HTR-8/SVneo (cell line): ENCODE measurements around the gene NFYC.

Experiments used
- DNase-seq: peaks from one replicate; pipeline ENCODE4 v3.0.0; 2011; ENCODE audit warnings: low spot score, mixed read lengths; ENCODE audit not compliant: insufficient read length
- FAIRE-seq: peaks from 2 replicates; lab custom pipeline; 2011; peaks lifted over from hg19 to GRCh38; lab: Jason Lieb, UNC

The NFYC gene

DNA sequence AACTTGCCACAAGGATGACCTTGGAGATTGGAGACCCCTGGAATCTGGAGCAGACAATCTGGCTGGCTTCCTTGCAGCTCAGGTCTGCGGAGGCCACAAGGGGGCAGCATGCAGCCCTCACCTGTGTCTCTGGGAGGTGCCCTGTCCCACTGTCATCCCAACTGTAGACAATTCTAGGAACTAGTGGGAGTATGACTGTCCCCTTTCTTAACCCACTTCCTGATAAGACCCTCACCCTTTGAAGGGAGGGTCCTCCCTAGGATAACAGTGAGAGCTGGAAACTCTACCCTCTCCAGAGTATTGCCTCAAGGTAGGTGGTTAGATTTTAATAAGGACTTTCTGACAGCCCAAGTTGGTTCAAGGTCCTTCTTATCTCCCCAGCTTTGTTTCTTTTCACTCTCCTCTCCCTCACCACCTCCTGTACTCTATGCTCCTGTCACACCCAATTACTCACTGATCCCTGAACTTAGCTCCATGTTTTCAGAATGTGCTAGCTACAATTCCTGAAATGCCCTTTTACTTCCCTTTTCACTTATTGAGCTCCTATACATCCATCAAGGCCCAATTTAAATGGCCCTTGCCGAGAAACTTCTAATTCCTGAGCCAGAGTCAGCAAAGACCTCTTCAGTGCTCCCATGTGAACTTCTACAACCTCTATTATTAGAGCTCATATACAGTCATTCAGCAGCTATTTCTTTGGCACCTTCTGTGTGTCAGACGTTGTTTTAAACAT is 82.9 kb downstream of the NFYC start:
- FAIRE-seq, result no peak
- peak; percentile 48 for DNase-seq

DNA sequence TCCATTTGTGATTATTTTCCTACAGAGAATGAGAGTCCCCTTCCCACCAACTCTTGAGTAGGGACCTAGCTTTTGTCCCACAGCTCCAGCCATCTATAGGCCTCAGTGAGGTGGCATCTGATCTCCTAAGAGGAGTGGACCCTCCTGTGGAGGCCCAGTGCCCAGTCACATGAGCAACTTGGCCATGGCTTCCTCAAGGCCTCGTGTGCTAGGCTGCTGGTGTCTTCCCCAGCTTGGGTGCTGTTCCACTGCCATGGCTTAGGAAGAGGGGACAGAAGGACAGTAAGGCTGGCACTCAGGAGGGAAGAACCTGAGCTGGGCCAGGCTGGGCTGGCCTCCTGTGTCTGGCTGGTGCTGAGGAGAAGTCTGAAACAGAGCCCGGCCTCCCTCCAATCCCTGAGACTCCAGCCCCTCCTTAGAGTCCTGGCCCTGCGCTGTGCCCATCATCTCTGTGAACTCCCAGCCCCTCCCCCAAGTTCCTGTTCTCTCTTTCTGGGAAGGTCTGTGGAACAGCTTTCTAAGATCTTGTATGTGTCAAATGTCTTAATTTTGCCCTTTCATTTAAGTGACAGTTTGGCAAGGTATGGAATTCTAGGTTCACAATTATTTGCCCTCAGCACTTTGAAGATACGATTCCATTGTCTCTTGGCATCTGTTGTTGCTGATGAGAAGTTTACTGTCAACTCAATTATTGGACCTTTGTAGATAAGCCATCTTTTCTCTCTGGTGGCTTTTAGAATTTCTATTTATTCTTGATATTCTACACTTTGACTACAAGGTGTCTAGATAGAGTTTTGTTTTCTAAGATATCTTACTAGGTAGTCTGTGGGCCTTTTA is 85.0 kb downstream of the NFYC start:
- DNase-seq, result no peak
- no peak for FAIRE-seq

DNA sequence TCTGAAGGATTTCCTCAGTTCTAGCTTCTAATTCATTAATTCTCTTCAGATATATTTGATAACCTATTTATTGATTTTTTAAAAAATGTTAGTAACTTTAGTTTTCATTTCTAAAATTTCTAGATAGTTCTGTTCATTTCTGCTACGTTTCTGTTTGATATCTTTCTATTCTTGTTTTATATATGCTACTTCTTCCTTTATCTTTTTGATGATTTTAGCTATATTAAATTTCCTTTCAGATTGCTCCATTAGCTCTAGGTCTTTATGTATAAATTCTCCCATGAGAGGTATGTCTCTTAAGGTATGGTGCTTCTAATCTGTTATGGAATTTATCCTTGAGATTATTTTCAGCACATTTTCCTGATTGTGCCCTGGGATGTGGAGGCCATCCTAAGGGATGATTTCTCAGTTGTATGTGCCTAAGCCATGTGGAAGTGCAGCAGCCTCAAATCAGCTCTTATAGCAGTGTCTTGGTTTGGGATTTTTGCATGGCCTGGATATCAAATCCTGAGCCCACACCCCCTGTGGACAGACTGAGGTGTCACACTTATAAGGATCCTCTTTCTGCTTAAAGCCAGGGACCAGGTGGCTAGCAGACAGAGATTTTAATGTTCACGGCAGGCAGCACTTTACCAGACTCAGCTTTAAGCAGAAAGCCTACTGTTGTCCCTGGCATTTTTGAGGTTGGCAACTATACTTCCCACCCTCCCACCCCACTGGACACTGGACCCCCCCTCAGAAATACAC is 85.9 kb downstream of the NFYC start:
- no peak for DNase-seq
- FAIRE-seq, result no peak

DNA sequence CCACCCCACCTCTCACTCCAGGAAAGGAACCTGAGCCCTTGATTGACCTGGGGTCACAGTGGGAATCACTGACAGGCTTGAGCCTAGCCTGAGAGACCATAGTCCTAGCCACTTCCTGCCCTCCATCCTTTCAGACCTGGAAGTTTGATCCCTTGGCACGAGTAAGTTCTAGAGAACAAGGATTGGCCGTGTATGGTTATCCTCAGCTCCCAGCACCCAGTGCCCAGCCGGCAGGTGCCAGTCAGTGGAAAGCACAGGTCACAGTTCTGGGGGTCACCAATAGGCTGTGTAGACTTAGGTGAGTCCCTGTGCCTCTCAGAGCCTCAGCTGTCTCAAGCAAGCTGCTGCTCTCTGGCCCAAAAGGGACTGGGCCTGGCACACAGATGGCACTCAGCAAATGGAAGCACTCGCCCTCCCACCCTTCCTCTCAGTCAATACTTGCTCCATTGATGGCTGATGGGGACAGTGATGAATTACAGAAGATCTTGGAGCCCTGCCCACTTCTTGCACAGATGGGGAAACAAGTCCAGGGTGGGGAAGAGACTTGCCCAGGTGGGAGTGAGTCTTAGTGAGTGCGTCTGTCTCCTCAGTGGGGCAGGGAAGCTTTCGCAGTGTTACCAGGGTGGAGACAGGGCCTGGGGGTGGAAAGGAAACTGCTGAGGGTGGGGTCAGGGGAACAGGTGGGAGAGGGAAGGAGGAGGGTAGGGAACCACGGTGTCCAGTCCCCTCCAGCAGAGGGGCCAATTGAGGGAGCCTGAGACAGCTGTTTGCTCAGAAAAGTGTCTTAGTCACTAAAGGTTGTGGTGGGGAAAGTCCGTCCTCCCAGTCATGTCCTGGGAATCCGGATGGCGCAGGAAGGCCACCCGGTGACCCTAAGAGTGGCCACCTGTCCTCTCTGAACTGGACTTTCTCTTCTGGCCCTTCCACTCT is 89.4 kb downstream of the NFYC start:
- no peak for FAIRE-seq
- DNase-seq, result no peak

DNA sequence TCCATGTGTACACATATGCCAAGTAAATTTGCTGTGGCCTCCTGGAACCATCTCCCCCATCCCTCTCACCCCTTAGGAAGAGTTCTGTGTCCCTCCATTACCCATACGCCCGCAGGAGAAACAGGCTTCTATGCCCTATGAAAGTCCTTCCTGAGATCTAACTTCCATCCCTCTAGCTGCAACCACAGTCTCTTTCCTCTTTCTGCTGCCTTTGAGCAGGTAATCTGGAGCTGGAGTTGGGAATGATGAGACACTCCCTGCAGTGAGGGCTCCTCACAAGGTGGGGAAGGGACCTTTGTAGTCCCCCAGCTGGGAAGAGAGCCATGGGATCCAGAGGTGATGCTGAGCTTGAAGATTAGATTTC is 90.1 kb downstream of the NFYC start:
- DNase-seq (no peak), FAIRE-seq (no peak)

DNA sequence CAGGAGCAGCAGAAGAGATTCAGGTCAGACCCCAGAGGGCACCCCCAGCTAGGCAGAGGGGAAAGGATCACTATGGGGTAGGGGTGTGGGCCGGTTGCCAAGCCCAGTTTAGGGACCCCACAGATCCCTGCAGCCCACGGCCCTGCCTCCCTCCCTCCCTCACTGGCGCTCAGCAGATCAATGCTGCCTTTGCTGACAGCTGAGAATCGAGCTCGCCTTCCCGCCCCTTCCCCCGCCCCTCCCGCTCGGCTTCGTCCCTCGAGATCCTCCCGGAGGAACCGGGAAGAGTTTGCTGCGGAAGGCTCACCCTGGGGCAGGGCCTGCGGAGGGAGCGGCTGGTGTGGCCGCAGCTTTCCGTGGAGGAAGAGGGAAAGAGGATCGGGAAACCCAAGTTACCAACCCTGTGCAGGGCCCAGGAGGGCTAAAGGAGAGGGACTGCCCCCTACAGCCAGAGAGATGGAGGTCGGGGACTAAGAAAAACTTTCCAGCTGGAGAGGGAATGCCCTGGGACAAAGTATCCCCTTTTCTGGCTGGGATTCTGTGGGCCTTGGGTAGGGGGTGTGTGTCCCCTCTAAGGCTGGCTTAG is 91.0 kb downstream of the NFYC start:
- DNase-seq, result no peak
- FAIRE-seq, result no peak

DNA sequence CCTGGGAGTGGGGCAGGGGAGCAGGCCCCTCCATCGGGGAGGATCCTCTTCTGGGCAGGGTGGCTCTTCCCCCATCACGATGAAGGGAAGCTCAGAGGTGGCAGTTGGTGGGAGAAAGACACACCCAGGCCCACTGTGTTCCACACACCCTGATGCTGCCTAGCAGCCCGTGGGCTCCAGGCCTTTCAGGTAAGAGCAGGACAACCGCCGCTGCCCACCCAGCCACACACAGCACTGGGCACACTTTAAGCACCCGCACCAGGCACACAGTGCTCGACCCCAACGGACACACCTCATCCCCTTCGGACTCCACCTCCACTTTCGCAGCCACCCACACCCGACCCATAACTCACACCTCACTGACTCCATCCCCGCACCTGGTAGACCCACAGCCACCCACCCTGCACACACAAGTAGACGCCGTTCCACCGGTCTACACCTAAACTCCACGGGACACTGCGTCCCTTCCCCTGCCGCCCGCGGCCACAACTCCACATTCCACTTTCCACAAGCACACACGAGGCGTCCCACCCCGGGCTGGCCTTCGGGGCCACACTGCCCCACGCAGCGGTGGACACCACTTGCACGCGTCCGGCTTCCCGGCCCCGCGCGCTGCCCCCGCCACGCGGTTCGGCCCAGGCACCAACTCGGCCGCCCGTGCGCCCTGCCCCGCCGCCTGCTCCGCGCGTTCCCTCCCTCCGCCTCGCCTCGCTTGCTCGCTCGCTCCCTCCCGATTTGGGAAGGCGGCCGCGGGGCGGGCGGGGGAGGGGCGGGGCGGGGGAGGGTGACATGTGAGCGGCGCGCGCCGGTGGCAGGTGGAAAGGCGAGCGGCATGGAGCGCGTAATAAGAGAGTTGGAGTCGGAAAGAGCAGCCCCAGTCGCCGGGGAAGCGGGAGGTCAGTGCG is 91.7 kb downstream of the NFYC start, which contains the start of gene KCNQ4:
TSS of gene KCNQ4 (plus strand) at position 787 of the 905 bp plus-strand sequence. CDS start 307 bp downstream, outside the sequence.
- FAIRE-seq, result peak; percentile 73

DNA sequence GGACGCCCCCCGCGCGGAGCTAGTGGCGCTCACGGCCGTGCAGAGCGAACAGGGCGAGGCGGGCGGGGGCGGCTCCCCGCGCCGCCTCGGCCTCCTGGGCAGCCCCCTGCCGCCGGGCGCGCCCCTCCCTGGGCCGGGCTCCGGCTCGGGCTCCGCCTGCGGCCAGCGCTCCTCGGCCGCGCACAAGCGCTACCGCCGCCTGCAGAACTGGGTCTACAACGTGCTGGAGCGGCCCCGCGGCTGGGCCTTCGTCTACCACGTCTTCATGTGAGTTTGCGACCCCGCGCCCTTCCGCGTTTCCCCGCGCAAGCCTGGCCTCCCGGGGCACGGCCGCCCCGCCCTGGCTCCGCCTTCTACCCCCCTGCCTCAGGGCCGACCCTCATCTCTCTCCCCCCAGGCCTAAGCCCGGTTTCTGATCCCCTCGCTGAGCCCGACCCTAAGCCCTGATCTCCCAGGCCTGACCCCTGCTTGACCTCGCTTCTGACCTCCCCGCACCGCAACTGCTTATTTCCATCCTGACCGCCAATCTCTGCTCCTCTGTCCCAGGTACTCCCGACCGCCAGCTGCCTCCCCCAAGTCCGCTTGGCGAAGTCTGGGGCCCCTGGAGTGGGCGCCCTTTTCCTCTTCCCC is 92.8 kb downstream of the NFYC start:
- FAIRE-seq (no peak), DNase-seq (no peak)

More for the DNA sequence above, 91.7 kb downstream of the NFYC start, which contains the start of gene KCNQ4:
- no peak for DNase-seq

DNA sequence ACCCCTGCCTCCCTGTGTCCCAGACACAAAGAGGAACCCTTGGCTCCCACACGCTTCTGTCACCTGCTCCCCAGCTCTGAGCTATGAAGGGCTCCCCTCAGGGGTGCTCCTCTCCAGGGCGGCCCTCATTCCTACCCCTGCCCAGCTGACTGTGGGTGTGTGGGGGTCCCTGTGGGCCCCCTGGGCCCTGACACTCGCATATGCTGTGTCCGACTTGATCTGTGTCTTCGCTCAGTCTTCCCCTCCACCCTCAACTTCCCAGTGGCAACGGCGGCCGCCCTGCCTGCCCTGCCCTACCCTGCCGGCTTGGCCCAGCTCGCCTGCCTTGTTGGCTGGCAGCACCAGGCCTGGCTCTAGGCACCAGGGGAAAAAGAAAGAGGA is 93.3 kb downstream of the NFYC start:
- no peak for FAIRE-seq
- no peak for DNase-seq

DNA sequence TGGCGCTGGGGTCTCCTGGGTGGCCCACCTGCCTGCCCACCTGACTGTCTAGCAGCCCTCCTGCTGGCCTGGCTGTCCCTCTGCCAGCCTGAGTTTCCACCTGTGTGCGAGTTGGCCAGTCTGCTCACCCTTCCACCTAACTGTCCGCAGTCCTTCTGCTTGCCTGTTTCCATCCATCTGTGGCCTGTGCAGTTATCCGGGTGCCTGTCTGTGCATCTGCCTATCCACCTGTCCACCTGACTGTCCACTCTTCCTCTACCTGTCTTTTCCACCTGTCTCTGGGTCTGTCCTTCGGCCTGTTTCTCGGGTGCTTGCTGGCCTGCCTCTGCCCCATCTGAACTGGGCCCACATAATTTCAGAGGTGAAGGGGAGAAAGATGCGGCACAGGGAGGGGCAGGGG is 93.9 kb downstream of the NFYC start:
- DNase-seq, result no peak
- FAIRE-seq, result no peak

DNA sequence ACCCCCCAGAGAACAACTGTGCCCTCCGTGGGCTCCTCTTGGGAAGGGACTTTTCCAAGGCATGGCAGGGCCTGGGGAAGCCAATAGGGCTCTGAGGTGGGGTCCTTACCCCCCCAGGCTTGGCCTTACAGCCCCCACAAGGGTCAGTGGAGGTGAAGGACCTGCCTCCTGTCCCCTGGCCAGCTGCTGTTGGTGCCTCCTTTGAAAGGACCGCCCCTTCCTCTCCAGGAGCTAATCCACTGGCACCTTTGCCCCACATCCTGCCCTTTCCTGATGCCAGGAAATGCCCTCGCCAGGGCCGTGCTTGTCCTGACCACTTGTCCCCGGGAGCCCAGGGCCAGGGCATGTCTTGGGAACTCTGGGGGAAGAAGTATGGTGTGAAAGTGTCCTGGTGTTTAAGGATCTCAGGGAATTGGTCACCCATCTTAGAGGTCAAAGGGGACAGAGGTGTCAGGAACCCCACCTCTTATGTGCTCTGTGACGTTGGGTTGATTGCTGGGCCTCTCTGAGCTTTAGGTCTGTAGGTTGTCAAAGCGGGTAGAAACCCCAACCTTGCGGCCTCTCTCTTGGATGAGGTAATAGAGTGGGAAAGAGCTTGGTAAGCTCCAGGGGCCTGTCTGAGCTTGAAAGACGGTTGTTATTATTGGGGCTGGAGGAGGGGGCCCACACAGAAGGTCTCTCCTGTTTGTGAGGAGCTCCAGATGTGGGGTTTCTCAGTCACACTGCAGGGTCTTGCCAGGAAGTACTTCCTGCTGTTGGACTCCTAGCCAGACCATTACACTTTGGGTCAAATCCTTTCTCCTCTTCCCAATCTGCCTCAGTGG is 94.9 kb downstream of the NFYC start:
- no peak for DNase-seq
- FAIRE-seq, result no peak

DNA sequence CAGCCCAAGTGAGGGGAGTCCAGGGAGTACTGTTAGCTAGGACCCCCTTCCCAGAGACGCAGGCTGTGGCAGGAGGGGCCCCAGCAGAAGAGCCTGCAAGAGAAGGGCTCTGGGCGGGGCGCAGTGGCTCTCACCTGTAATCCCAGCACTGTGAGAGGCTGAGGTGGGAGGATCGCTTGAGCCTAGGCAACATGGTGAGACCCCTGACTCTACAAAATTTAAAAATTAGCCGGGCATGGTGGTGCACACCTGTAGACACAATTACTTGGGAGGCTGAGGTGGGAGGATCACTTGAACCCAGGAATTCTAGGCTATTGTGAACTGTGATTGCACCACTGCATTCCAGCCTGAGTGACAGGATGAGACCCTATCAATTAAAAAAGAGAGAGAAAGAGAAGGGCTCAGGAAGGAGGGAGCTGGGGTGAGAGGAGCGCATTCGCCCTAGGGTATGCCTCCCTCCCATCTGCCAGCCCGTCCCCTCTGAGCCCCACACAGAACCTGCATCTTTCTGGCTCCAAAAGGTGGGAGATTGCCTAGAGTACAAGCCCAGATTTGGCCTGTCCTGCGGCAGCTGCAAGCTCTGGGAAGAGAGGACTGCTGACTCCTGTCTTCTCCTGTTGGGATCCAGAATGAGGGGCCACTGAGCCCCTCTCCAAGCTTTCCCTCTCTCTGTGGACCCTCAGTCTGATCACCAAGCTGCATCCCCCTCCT is 95.6 kb downstream of the NFYC start:
- no peak for FAIRE-seq
- no peak for DNase-seq

DNA sequence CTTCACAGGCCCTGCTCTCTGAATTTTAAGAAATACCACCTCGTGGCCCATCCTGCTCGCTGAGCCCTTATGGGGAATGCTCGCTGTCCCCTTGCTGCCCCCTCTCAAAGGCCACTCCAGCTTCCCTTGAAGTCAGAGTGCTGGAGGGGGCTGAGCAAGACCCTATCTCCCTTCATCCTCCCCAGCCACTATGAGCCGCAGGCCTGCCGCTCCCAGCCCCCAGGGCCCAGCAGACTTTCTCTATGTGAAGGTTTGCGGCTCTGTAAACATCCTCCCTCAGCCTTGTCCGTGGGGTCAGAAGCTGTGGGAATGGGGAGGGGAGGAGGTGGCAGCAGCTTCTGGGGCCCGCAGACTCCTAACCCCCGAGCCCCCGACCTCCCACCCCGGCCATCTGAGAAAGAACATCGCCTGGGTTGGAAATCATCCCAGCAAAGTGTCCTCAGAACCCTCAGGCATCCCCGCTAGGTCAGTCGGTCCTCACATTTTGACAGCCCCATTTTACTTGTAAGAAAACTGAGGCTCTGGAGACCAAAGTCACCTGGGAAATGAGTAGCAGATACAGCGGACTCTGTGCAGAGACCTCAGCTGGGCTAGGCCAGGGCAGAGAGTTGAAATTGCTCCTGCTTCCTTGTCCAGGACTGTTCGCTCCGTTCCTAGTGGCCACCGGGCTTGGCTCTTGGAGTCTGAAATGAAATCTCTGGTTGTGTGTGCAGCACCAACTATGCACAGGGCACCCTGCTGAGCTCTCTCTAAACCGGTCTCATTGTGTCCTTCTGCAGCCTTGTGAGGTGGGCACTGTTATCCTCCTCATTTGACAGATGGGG is 96.4 kb downstream of the NFYC start:
- no peak for DNase-seq
- FAIRE-seq, result no peak

DNA sequence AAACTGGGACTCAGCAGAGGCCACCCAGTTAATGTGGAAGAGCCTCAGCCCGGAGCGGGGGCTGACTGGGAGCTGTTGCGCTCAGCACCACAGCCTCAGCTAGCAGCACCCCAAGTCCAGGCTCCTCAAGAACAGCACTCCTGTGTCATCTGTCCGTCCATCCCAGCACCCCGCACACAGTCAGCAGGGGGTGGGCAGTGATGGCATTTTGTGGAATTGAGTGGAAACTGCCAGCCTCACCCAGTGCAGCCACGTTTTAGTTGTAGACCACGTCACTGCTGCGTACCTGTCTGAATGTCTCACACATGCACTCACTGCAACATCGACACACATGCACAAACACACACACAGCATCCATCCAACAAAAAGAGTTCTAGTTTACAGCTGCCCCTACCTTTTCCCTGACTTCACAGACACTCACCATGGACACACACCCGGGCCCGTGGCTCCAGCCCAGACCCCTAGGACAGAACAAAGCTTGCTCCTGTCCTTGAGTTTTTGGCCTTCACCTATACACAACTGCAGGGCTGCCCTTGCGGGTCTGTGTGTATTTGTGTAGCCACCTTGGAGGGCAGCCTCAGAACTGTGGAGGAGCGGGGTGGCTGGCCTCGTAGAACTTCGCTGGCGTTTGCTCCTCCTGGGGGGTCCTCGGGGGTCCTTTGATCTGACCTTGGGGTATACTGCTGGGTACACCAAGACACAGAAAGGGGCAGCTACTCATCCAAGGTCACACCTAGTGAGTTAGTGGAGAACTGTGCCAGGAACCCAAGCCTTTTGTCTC is 97.2 kb downstream of the NFYC start:
- no peak for FAIRE-seq

DNA sequence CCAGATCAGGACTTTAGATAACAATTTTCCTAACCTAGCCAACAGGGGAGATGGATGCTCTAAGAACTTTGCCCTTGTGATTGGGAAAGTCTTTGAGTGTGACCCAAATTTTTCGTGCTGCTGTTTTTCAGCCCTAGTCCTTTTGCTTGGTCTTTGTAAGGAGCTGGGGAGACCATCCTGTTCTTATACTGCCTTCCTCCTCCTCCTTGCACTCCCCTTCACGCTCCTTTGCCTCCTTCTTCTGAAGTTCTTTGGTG is 97.8 kb downstream of the NFYC start:
- DNase-seq (no peak), FAIRE-seq (no peak)

More for the DNA sequence above, 97.2 kb downstream of the NFYC start:
- no peak for DNase-seq
